Measurements from ENCODE around the gene C1orf122. TPM values are rescaled to one million over a fixed set of nuclear protein-coding genes. Genes with fewer than 3 reads are reported as not detected.

Gene C1orf122
- 31.3 and 40.6 TPM in 2 replicates for total RNA-seq (2016; rRNA removed; fragmentation: Illumina TruSeq; extraction: Trizol)
- 37.4 and 51.2 TPM in 2 replicates for total RNA-seq (2016; cell fraction: cytosol; rRNA removed; fragmentation: Illumina TruSeq; extraction: Trizol; ENCODE audit: low read depth)
- total RNA-seq (2016; cell fraction: insoluble cytoplasmic fraction; rRNA removed; fragmentation: Illumina TruSeq; extraction: Trizol) = 33.4 and 38.2 TPM in 2 replicates
- 37.7 and 50.5 TPM in 2 replicates for total RNA-seq (2016; cell fraction: membrane; rRNA removed; fragmentation: Illumina TruSeq; extraction: Trizol)
- 16.9 and 21.8 TPM in 2 replicates for total RNA-seq (2016; cell fraction: nucleus; rRNA removed; fragmentation: Illumina TruSeq; extraction: Trizol)
- 18.7 and 25.1 TPM in 2 replicates for polyA plus RNA-seq (2011; rRNA removed)
- 20.0 and 25.3 TPM in 2 replicates for polyA plus RNA-seq (2011; cell fraction: cytosol; rRNA removed)
- polyA plus RNA-seq (2011; cell fraction: nucleus; rRNA removed) = 28.5 and 29.9 TPM in 2 replicates
- 7.0 and 10.9 TPM in 2 replicates for polyA plus RNA-seq (2012)
- polyA plus RNA-seq (2016; cell fraction: cytosol; fragmentation: Illumina TruSeq; extraction: Trizol; ENCODE audit: low read depth) = 48.7 and 56.2 TPM in 2 replicates
- polyA plus RNA-seq (2016; cell fraction: insoluble cytoplasmic fraction; fragmentation: Illumina TruSeq; extraction: Trizol; ENCODE audit: low read depth) = 31.4 and 33.0 TPM in 2 replicates
- 37.2 and 37.9 TPM in 2 replicates for polyA plus RNA-seq (2016; cell fraction: membrane; fragmentation: Illumina TruSeq; extraction: Trizol; ENCODE audit: low read depth)
- 32.9 and 35.0 TPM in 2 replicates for polyA plus RNA-seq (2016; cell fraction: nucleus; fragmentation: Illumina TruSeq; extraction: Trizol; ENCODE audit: insufficient read depth, low read depth)
- 8.2 and 11.5 TPM in 2 replicates for polyA minus RNA-seq (2011; rRNA and poly(A)+ RNA removed; ENCODE audit: low replicate concordance)
- polyA minus RNA-seq (2011; cell fraction: cytosol; rRNA and poly(A)+ RNA removed) = 9.6 TPM in 2 replicates
- polyA minus RNA-seq (2011; cell fraction: nucleus; rRNA and poly(A)+ RNA removed) = 6.6 and 7.0 TPM in 2 replicates
- percentile 60 among the genes with signal in this experiment for Bru-seq, nascent RNA
- percentile 78 among the genes with signal in this experiment for BruChase-seq, experiment 1, labeled RNA remaining after a 6-hour chase
- percentile 67 among the genes with signal in this experiment for BruChase-seq, experiment 2, labeled RNA remaining after a 2-hour chase
- long read RNA-seq, experiment 1, transcript C1orf122-202 (2 exons, 2,229 nt) = minor isoform, 5 of 14 reads
- long read RNA-seq, experiment 1, transcript C1orf122-204 (3 exons, 1,234 nt) = major isoform, 6 of 14 reads
- long read RNA-seq, experiment 1, partial matches to known transcripts = 3 of 14 reads
- long read RNA-seq, experiment 1, other reads (novel, unspliced or antisense) = 0 of 14 reads
- long read RNA-seq, experiment 2, transcript C1orf122-201 (3 exons, 973 nt) = minor isoform, 22 of 233 reads
- long read RNA-seq, experiment 2, transcript C1orf122-202 (2 exons, 2,229 nt) = minor isoform, 19 of 233 reads
- long read RNA-seq, experiment 2, transcript C1orf122-204 (3 exons, 1,234 nt) = major isoform, 157 of 233 reads
- long read RNA-seq, experiment 2, partial matches to known transcripts = 8 of 233 reads
- long read RNA-seq, experiment 2, other reads (novel, unspliced or antisense) = 27 of 233 reads

DNA sequence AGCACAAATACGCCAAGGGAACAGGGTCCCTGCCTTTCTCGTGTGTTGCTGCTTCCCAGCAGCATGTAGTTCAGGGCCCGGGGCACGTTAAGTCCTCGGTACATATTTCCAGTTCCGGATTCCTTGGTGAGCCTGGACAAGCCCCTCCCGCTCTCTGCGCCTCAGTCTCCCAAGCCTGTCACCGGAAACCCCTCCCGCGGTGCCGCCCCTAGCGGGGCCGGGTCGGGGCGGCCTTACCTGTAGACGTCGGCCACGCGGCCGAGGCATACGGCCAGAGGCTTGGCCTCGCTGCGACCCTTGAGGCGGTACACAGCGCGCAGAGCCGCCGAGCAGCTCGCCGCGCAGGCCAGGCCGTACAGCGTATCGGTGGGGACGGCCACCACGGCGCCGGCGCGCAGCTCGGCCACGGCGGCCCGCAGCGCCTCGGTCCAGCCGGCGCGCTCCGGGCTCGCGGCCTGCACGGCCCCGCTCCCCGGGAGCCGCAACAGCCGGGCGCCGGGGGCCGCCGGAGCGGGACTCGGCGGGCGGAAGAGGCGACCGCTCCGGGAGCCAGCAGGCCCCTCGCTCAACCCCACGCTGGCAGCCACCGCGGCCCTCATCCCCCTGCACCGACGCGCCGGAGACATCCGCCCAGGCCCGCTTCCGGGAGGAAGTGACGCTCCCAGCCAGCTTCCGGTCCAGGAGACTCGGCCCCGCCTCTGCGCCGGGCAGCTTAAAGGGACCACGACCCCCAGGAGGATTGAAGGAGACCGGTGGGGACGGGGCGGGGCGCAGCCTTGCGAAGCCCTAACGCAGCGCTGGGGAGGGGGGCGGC, at the start of gene C1orf122, which contains the start of gene YRDC:
TSS of gene C1orf122 (plus strand) at position 236 of the 814 bp plus-strand sequence. CDS start 615 bp downstream, outside the sequence.
TSS of gene YRDC (minus strand) at position 654 of the 814 bp plus-strand sequence. CDS start at position 626, 28 bp downstream.
- peak; percentile 70 for FAIRE-seq
- BruUV-seq (replicated peaks) = TSS peak; percentile 58
- Histone ChIP-seq H3K27me3 (ENCODE audit: control insufficient read depth in 1 of 2, insufficient read depth in 2 of 2, low read length in 2 of 2) (no peaks in the 10 kb centered on the region; a peak in 1 of 5 replicates), H3K36me3 (replicated peaks in 1 of 2; ENCODE audit: control insufficient read depth in 1 of 2, insufficient read depth in 2 of 2, low read length in 2 of 2) (peaks cover 10 to 39% of the 10 kb centered on the region in 2 experiments), H3K9ac (ENCODE audit: insufficient read depth, low read depth, low read length) (peak within 1 kb of the TSS; percentile 78), H3K9me3 (ENCODE audit: low read length) (no peaks in the 10 kb centered on the region), H3K79me2 (ENCODE audit: insufficient read depth, low read length) (peaks cover 17% of the 10 kb centered on the region), H2AFZ (ENCODE audit: low read length) (no peak within 1 kb of the TSS), H4K20me1 (ENCODE audit: insufficient read depth, low read length) (peaks cover 5% of the 10 kb centered on the region; the same call in 1 of the 2 replicates), H3K4me1 (ENCODE audit: insufficient read depth, low read length) (peaks cover 42% of the 10 kb centered on the region), H3K4me2 (ENCODE audit: low read depth, low read length) (peak within 1 kb of the TSS; percentile 95), H3K27ac (ENCODE audit: extremely low read length, insufficient read depth, low read length) (peak within 1 kb of the TSS; percentile 75), H3K4me3 (replicated peaks in 1 of 3; ENCODE audit: insufficient read depth in 1 of 3, low read depth in 2 of 3, low read length in 3 of 3) (peak within 1 kb of the TSS; percentile 72 to 85 (median 75))
- in situ Hi-C loops (cut with HindIII; ENCODE audit: extremely low pct_ligation_motif_present, low pct_unique_long_range_greater_than_20kb) = no loop called here
- intact Hi-C loops (cut with micrococcal nuclease; ENCODE audit: unreplicated experiment) = loop anchor here (1.0 kb wide), 2 partner anchors 52 to 115 kb away; partner anchors contain the start of genes CDCA8 and MTF1
- ChIA-PET POLR2A (interaction anchor here (0.8 to 2.9 kb wide), 14 partner anchors 10 to 1407 kb away, joined by 3 to 19 read pairs (median 4); partner anchors contain the start of genes CDCA8, GNL2, INPP5B and MTF1), CTCF (ENCODE audit: low intra/inter-chr PET ratio, low total read pairs) (no interaction called here)
- peak; percentile 83 for DNase-seq (ENCODE audit: low spot score)
- 1% methylated on average over 29 of the region's 95 CpGs for WGBS (ENCODE audit: low lambda C conversion rate)
- ATAC-seq = peak; percentile 87
- no peak for TF ChIP-seq BATF2 (CRISPR knock-in tag; IDR thresholded peaks at IDR 0.05)
- TF ChIP-seq ZNF749 (CRISPR knock-in tag; IDR thresholded peaks at IDR 0.05; ENCODE audit: borderline replicate concordance) = no peak
- no peak for TF ChIP-seq ZBTB7A (CRISPR knock-in tag; IDR thresholded peaks at IDR 0.05)
- peak; percentile 77 for TF ChIP-seq SP2 (CRISPR knock-in tag; IDR thresholded peaks at IDR 0.05)
- no peak for TF ChIP-seq IRF2 (CRISPR knock-in tag; IDR thresholded peaks at IDR 0.05)
- no peak for TF ChIP-seq SRSF4 (IDR thresholded peaks at IDR 0.05; ENCODE audit: low read depth, low read length, poor library complexity, severe bottlenecking)
- TF ChIP-seq REST (IDR thresholded peaks at IDR 0.05; ENCODE audit: borderline replicate concordance in 1 of 2, low read depth in 1 of 2, low read length in 2 of 2) = no peak
- TF ChIP-seq ASH2L (IDR thresholded peaks at IDR 0.05; ENCODE audit: insufficient read length, low read depth, low read length) = peak; percentile 36
